ENCODE measurements around the gene RASGRF2. TPM values are rescaled to one million over a fixed set of nuclear protein-coding genes. Genes with fewer than 3 reads are reported as not detected.

Gene RASGRF2
- total RNA-seq, 4 donors from 2014 or later: 3.6 to 6.3 (median 4.8) TPM

DNA sequence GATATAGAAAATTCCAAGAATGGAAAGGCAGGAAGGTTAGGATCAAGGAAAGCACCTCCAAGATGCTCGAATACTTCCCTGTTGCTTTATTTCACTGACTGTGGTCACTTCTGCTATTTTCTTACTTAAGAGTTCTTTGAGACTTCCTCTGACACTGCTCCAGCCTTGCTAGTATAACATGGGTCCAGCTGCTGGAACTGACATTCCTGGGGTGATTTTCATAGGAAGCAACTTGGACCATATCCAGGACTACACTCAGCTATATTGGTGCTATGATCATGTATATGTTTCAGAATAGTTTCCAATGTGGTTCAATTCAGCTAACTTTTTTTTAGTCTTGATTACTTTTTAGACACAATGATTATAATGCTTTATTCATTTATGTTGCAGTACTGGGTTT lies 191.4 kb downstream of the RASGRF2 start:
- ATAC-seq (no peak), DNase-seq (no peak)
- in situ Hi-C loops (cut with MboI; ENCODE audit: low sequenced_read_pairs in 4 of 4) (no loop called here), intact Hi-C loops (cut with DNase I; ENCODE audit: low total_unique reads) (no loop called here)
- no peak for TF ChIP-seq POLR2A (IDR thresholded peaks at IDR 0.05)
- no peak for TF ChIP-seq CTCF (IDR thresholded peaks at IDR 0.05 in 4 of 5, conservative IDR thresholded peaks at IDR 0.05 in 1 of 5)
- Histone ChIP-seq H3K27ac (no peak overlapping the region), H3K4me3 (no peak overlapping the region), H3K9me3 (no peaks in the 10 kb centered on the region), H3K36me3 (no peaks in the 10 kb centered on the region), H3K27me3 (no peaks in the 10 kb centered on the region), H3K4me1 (peaks cover 0 to 5% of the 10 kb centered on the region in 2 donors)

- TF ChIP-seq POLR2A (IDR thresholded peaks at IDR 0.05): no peak
- TF ChIP-seq CTCF (IDR thresholded peaks at IDR 0.05 in 4 of 5, conservative IDR thresholded peaks at IDR 0.05 in 1 of 5): no peak
- no peak for ATAC-seq
- no peak overlapping the region for H3K4me3 ChIP-seq
- no peaks in the 10 kb centered on the region for H3K36me3 ChIP-seq
- H3K4me1 ChIP-seq: no peaks in the 10 kb centered on the region
- DNase-seq: no peak
- H3K27ac ChIP-seq: no peak overlapping the region
- no peaks in the 10 kb centered on the region for H3K27me3 ChIP-seq
- H3K9me3 ChIP-seq: no peaks in the 10 kb centered on the region
- intact Hi-C loops (cut with DNase I; ENCODE audit: low total_unique reads) (no loop called here), in situ Hi-C loops (cut with MboI; ENCODE audit: low sequenced_read_pairs in 4 of 4) (no loop called here)
These were observed 194.6 kb downstream of the RASGRF2 start for GRCh38 chr5:81154725-81155124.

GRCh38 chr5:81156732-81157131 lies 196.6 kb downstream of the RASGRF2 start:
- Histone ChIP-seq H3K27ac (no peak overlapping the region), H3K4me3 (no peak overlapping the region), H3K27me3 (no peaks in the 10 kb centered on the region), H3K9me3 (no peaks in the 10 kb centered on the region), H3K36me3 (no peaks in the 10 kb centered on the region), H3K4me1 (no peaks in the 10 kb centered on the region)
- no peak for TF ChIP-seq CTCF (IDR thresholded peaks at IDR 0.05 in 4 of 5, conservative IDR thresholded peaks at IDR 0.05 in 1 of 5)
- no peak for TF ChIP-seq POLR2A (IDR thresholded peaks at IDR 0.05)
- intact Hi-C loops (cut with DNase I; ENCODE audit: low total_unique reads) (no loop called here), in situ Hi-C loops (cut with MboI; ENCODE audit: low sequenced_read_pairs in 4 of 4) (no loop called here)
- no peak for DNase-seq
- no peak for ATAC-seq

DNA sequence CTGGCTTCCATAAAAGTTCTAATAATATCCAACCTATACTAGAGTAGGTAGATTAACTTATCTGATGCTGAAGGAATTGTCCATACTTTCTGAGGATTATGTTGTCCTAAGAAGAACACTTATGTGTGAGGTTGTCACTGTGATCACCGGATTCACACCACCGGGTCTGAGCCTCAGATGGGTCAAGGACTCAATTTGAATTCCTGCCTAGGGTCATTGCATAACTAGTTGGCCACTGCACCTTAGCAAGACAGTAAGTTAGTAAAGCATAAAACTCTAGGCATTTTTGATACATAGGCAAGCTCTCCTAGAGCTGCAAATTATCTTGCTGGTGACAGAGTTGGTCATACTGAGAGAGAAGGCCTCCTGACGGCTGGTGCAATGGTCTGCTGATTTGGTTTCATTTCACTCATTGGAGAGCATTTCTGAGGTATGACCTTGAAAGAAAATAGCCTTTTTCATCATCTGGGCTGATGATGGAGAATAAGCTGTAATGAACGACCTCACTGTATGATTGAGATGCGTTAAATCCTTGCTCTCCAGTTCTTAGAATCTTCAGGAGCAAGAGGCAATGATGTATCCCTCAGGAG lies 200.9 kb downstream of the RASGRF2 start:
- H3K27ac ChIP-seq: no peak overlapping the region
- ATAC-seq: no peak

More for the DNA sequence above, 200.9 kb downstream of the RASGRF2 start:
- in situ Hi-C loops (cut with MboI; ENCODE audit: low sequenced_read_pairs in 4 of 4): no loop called here
- Histone ChIP-seq H3K4me3 (no peak overlapping the region), H3K27me3 (no peaks in the 10 kb centered on the region), H3K36me3 (no peaks in the 10 kb centered on the region), H3K4me1 (no peaks in the 10 kb centered on the region), H3K9me3 (no peaks in the 10 kb centered on the region)
- no peak for DNase-seq
- intact Hi-C loops (cut with DNase I; ENCODE audit: low total_unique reads): no loop called here
- TF ChIP-seq CTCF (IDR thresholded peaks at IDR 0.05 in 4 of 5, conservative IDR thresholded peaks at IDR 0.05 in 1 of 5): no peak
- no peak for TF ChIP-seq POLR2A (IDR thresholded peaks at IDR 0.05)
